ENCODE measurements around the gene SLC6A17.

SLC6A17 gene

DNA sequence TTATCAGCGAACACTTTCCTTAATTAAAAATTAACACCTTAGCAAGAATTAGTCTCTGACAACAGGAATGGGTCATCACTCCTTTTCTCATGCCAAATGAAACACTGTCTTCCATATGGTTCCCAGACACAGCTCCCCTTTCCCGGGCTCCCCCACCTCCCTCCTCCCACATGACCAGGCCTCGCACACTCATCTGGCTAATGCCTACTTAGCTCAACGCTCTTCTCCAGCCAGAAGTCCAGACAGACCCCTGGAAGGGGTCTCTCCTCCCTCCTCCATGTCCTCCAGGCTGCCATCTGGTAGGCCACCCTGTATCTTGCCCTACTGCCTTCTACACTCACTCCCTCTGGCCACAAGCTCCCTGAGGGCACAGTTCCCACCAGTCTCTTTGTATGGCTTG, 99.7 kb downstream of the SLC6A17 start:
- no peak for TF ChIP-seq POLR2AphosphoS5 (IDR thresholded peaks at IDR 0.05; ENCODE audit: low read depth)
- TF ChIP-seq SPI1 (IDR thresholded peaks at IDR 0.05; ENCODE audit: borderline replicate concordance, low read depth) = no peak
- TF ChIP-seq, protein P1, sequence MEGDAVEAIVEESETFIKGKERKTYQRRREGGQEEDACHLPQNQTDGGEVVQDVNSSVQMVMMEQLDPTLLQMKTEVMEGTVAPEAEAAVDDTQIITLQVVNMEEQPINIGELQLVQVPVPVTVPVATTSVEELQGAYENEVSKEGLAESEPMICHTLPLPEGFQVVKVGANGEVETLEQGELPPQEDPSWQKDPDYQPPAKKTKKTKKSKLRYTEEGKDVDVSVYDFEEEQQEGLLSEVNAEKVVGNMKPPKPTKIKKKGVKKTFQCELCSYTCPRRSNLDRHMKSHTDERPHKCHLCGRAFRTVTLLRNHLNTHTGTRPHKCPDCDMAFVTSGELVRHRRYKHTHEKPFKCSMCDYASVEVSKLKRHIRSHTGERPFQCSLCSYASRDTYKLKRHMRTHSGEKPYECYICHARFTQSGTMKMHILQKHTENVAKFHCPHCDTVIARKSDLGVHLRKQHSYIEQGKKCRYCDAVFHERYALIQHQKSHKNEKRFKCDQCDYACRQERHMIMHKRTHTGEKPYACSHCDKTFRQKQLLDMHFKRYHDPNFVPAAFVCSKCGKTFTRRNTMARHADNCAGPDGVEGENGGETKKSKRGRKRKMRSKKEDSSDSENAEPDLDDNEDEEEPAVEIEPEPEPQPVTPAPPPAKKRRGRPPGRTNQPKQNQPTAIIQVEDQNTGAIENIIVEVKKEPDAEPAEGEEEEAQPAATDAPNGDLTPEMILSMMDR (IDR thresholded peaks at IDR 0.05; ENCODE audit: insufficient read depth, low read length) = no peak
- TF ChIP-seq, protein P2, sequence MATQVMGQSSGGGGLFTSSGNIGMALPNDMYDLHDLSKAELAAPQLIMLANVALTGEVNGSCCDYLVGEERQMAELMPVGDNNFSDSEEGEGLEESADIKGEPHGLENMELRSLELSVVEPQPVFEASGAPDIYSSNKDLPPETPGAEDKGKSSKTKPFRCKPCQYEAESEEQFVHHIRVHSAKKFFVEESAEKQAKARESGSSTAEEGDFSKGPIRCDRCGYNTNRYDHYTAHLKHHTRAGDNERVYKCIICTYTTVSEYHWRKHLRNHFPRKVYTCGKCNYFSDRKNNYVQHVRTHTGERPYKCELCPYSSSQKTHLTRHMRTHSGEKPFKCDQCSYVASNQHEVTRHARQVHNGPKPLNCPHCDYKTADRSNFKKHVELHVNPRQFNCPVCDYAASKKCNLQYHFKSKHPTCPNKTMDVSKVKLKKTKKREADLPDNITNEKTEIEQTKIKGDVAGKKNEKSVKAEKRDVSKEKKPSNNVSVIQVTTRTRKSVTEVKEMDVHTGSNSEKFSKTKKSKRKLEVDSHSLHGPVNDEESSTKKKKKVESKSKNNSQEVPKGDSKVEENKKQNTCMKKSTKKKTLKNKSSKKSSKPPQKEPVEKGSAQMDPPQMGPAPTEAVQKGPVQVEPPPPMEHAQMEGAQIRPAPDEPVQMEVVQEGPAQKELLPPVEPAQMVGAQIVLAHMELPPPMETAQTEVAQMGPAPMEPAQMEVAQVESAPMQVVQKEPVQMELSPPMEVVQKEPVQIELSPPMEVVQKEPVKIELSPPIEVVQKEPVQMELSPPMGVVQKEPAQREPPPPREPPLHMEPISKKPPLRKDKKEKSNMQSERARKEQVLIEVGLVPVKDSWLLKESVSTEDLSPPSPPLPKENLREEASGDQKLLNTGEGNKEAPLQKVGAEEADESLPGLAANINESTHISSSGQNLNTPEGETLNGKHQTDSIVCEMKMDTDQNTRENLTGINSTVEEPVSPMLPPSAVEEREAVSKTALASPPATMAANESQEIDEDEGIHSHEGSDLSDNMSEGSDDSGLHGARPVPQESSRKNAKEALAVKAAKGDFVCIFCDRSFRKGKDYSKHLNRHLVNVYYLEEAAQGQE (IDR thresholded peaks at IDR 0.05; ENCODE audit: insufficient replicate concordance, low read depth) = no peak
- no peak for TF ChIP-seq GABPA (IDR thresholded peaks at IDR 0.05; ENCODE audit: low read depth)
- H3K4me3 ChIP-seq (replicated peaks; ENCODE audit: insufficient read depth, low read length) = no peak overlapping the region

DNA sequence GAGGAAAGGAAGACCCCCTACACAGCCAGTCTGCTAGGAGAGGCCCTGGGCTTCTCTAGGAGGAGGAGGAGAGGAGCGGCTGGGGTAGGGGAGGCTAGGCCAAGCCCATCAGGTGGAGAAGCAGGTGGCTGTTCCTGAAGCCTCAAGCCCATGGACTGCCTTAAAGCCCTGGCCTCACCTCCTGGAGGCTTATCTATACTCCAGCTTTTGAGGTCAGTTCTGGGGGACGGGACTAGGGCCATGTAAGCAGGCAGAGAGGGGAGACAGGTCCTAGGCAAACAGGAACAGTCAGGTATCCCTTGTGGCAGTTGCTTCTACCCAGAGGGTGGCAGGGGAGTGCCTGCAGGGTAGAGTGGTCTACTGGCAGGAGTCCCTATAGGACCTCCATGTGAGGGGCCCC, 100.5 kb downstream of the SLC6A17 start:
- no peak for DNase-seq (ENCODE audit: low read depth in 1 of 2, low spot score in 1 of 2)
- no peak overlapping the region for H3K27ac ChIP-seq (replicated peaks)
- no peak overlapping the region for H3K4me3 ChIP-seq (replicated peaks; ENCODE audit: insufficient read depth, low read length)
- TF ChIP-seq, protein P2 (IDR thresholded peaks at IDR 0.05; ENCODE audit: insufficient replicate concordance, low read depth) = no peak
- TF ChIP-seq SPI1 (IDR thresholded peaks at IDR 0.05; ENCODE audit: borderline replicate concordance, low read depth) = no peak
- no peak for TF ChIP-seq POLR2AphosphoS5 (IDR thresholded peaks at IDR 0.05; ENCODE audit: low read depth)
- TF ChIP-seq, protein P1 (IDR thresholded peaks at IDR 0.05; ENCODE audit: insufficient read depth, low read length) = no peak
- no peak for TF ChIP-seq GABPA (IDR thresholded peaks at IDR 0.05; ENCODE audit: low read depth)
- no peaks in the 10 kb centered on the region for H3K27me3 ChIP-seq (ENCODE audit: insufficient read depth, poor library complexity, severe bottlenecking)

More for the DNA sequence above, 99.7 kb downstream of the SLC6A17 start:
- no peak overlapping the region for H3K27ac ChIP-seq (replicated peaks)
- no peaks in the 10 kb centered on the region for H3K27me3 ChIP-seq (ENCODE audit: insufficient read depth, poor library complexity, severe bottlenecking)
- no peak for DNase-seq (ENCODE audit: low read depth in 1 of 2, low spot score in 1 of 2)
